ENCODE measurements around the gene SYNE1.
"Not testable (repeated sequence)": the region's sequence is repeated elsewhere in the genome, so short reads cannot be mapped to it uniquely, and the experiment has no call there.

SYNE1 gene, protein sequence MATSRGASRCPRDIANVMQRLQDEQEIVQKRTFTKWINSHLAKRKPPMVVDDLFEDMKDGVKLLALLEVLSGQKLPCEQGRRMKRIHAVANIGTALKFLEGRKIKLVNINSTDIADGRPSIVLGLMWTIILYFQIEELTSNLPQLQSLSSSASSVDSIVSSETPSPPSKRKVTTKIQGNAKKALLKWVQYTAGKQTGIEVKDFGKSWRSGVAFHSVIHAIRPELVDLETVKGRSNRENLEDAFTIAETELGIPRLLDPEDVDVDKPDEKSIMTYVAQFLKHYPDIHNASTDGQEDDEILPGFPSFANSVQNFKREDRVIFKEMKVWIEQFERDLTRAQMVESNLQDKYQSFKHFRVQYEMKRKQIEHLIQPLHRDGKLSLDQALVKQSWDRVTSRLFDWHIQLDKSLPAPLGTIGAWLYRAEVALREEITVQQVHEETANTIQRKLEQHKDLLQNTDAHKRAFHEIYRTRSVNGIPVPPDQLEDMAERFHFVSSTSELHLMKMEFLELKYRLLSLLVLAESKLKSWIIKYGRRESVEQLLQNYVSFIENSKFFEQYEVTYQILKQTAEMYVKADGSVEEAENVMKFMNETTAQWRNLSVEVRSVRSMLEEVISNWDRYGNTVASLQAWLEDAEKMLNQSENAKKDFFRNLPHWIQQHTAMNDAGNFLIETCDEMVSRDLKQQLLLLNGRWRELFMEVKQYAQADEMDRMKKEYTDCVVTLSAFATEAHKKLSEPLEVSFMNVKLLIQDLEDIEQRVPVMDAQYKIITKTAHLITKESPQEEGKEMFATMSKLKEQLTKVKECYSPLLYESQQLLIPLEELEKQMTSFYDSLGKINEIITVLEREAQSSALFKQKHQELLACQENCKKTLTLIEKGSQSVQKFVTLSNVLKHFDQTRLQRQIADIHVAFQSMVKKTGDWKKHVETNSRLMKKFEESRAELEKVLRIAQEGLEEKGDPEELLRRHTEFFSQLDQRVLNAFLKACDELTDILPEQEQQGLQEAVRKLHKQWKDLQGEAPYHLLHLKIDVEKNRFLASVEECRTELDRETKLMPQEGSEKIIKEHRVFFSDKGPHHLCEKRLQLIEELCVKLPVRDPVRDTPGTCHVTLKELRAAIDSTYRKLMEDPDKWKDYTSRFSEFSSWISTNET (N-terminal part only)

DNA sequence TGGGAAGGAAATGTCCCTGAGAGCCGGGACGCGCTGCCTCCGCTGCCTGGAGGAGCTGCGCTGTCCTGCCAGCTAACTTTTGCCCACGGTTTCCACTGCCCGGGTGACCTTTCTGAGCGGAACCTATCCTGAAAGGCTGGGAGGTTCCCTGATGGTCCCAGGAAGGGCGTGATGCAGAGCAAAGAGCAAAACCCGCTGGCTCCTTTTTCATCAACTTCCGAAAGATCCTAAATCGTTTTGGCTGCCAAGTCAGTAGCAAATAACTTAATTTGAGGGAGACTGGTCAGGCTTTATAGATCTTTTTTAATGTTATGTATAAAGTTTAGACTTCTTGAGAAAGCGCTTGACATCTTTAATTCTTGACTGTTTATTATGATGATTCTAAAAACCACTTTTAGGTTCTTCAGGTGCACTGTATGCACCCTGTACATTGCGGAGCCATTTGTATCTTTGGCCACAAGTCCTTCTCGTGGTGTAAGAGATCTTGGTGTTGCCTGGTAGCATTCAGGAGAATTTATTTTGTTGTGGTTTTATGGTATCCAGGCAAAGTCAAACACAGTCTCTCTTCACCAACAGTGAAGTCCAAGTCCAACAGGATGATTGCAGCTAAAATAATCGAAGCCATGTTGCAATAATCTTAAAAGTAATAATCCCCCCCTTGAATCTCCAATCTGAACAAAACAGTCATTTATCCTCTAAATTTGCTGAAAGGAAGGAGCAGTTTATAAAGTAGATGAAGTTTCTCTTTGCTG lies at the start of gene SYNE1:
SYNE1 (minus strand) TSS at position 67 of the 752 bp plus-strand sequence. CDS start 9,031 bp downstream, outside the sequence.
- DNase-seq (ENCODE audit: low read depth), result no peak

GRCh38 chr6:152685819-152686218 lies 48.7 kb upstream of the SYNE1 start:
- no peak for DNase-seq (ENCODE audit: low read depth)

- DNase-seq (ENCODE audit: low read depth), result not testable (repeated sequence)
These were observed 45.8 kb upstream of the SYNE1 start for GRCh38 chr6:152682935-152683334.

GRCh38 chr6:152682141-152682540 lies 45.0 kb upstream of the SYNE1 start:
- no peak for DNase-seq (ENCODE audit: low read depth)

- no peak for DNase-seq (ENCODE audit: low read depth)
These were observed 43.8 kb upstream of the SYNE1 start for GRCh38 chr6:152680879-152681517.

DNA sequence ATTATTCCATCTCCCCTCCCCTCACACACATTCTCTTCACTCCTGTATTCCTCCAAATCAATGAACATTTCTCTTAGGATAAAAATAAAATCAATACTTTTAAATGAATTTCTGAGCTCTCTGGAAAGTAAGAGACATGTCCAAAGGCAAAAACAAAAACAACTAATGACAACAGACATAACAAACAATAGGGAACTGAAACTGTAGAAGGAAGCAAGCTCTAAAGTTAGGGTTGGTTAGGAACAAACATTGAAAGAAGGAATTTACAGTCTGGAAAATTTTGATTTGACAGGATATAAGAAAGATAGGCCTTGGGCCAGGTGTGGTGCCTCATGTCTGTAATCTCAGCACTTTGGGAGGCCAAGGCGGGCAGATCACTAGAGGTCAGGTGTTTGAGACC lies 43.0 kb upstream of the SYNE1 start:
- DNase-seq (ENCODE audit: low read depth), result no peak

DNA sequence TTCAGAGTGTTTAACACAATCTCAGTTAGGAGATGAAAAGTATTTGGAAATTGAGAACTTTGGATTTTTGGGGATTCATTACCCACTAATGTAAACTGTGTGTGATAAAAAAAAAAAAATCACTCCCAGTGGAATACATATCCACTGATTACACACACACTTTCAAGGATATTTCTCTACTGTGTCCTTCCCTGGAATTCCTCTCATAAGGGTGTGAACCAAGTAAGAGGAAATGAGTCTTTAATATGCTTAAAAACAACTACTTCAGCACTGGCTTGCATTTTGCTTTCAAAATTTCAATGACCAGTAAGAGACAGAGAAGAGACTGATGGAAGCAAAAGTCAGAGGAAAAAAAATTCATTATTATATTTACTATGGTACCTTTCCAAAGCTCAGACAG lies 36.1 kb upstream of the SYNE1 start:
- DNase-seq (ENCODE audit: low read depth), result no peak

DNA sequence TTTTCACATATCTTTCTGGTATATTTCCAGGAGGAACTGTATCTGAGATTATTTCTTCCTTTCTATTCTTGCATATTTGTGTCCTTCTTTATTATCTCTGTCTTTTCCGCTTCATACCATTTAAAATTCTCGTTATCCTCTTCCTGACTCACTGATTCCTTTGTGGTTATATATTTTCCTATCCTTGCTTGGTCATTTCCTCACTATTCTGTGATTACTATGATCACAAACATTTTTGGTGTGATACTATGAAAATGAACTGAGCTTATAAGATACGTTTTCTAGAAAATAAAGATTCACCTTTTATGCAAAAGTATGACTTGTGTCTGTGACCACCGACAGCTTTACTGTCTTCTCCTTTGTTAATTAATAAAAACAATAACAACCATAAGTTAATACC lies 34.0 kb upstream of the SYNE1 start:
- DNase-seq (ENCODE audit: low read depth), result no peak

GRCh38 chr6:152669895-152670294 lies 32.7 kb upstream of the SYNE1 start:
- peak; percentile 12 for DNase-seq (ENCODE audit: low read depth)

DNA sequence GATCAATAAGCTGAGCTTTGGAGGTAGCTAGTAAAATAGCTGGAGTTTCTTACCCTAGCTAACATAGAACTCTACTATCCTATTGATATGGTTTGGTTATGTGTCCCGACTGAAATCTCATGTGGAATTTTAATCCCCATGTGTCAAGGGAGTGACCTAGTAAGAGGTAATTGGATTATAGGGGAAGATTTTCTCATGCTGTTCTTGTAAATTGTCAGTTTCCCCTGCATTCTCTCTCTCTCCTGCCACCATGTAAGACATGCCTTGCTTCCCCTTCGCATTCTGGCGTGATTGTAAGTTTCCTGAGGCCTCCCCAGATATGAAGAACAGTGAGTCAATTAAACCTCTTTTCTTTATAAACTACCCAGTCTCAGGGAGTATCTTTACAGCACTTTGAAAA lies 24.6 kb upstream of the SYNE1 start:
- no peak for DNase-seq (ENCODE audit: low read depth)

GRCh38 chr6:152651986-152652385 lies 14.8 kb upstream of the SYNE1 start:
- DNase-seq (ENCODE audit: low read depth), result no peak

- peak; percentile 1 for DNase-seq (ENCODE audit: low read depth)
These were observed 10.9 kb upstream of the SYNE1 start for GRCh38 chr6:152648105-152648504.

- DNase-seq (ENCODE audit: low read depth), result peak; percentile 0
These were observed 9.6 kb upstream of the SYNE1 start for GRCh38 chr6:152646732-152647131.

GRCh38 chr6:152642578-152643375 lies 5.6 kb upstream of the SYNE1 start:
- DNase-seq (ENCODE audit: low read depth), result peak; percentile 29

DNA sequence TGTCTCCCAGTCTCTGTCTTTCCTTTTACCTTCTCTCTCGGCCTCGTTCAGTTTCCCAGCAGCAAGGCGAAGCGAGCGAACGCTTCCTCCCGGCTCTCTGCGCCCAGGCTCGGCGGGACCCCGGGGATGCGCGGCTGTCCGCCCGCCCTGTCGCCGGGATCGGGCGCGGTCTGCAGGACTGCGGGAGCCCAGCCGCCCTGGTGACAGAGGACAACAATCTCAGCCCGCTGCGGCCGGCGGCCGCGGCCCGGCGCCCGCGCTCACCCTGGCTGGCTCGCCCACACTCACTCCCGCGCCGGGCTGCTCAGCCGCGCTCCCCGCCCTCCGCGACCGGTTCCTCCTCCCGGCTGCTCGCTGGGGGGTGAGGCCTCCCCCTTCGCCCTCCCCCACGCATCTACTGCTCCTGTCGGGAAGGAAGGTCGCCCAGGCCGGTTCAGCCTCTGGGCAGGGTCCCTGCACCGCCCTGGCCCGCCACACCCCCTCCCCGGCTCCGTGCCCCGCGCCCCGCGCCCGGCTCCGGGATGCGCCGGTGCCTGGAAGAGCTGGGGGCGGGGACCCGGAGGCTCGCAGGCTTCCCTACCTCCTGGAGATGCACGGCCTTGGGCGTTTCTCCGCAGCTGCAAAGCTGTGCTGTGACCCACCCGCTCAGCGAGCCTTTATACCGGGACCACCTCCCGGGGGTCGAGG lies 410 bp downstream of the SYNE1 start:
- DNase-seq (ENCODE audit: low read depth), result peak; percentile 2

GRCh38 chr6:152636021-152636608 lies 1.0 kb downstream of the SYNE1 start:
- DNase-seq (ENCODE audit: low read depth), result peak; percentile 1

GRCh38 chr6:152634773-152635172 lies 2.4 kb downstream of the SYNE1 start:
- DNase-seq (ENCODE audit: low read depth), result no peak

DNA sequence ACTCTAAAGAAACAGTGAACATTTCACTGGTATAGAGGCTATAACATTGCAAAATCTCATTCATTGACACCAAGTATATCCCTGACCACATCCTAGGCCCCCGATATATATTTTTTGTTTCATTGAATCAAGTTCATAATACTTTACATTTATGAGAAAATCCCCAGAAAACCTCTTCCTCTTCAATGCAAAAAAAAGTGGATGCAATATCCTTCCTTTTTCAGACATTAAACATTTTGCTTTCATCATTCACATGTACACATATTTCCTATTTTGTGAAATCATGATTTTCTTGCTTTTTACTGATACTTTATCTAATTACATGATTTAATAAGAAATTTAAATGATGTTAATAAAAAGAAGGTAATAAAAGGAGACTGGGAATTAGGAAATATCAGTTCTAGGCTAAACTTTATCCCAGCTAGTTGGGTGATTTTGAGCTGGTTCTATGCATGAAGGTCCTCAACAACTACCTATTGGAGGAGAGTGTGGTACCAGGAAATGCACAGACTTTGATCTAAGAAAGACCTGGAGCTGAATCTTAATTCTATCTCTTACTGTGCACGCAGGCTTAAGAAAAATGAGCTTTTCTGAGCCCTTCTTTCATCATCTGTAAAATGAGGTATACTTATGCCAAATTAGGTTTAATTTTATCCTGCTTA lies 4.9 kb downstream of the SYNE1 start:
- no peak for DNase-seq (ENCODE audit: low read depth)

GRCh38 chr6:152631376-152631775 lies 5.8 kb downstream of the SYNE1 start:
- DNase-seq (ENCODE audit: low read depth), result no peak
